GM12873 (cell line): Measurements from ENCODE around the gene NFAT5.

Experiments
- CTCF ChIP-seq: IDR thresholded peaks from 2 replicates; pipeline ENCODE4 v1.5.1; 2012; ENCODE audit warnings: low read depth, mild to moderate bottlenecking, moderate library complexity, low read length, control low read depth; ENCODE audit not compliant: insufficient read depth; ENCODE audit errors: missing control alignments

Gene NFAT5

GRCh38 chr16:69744363-69745231 is 178.8 kb downstream of the NFAT5 start:
- TF ChIP-seq CTCF = no peak

DNA sequence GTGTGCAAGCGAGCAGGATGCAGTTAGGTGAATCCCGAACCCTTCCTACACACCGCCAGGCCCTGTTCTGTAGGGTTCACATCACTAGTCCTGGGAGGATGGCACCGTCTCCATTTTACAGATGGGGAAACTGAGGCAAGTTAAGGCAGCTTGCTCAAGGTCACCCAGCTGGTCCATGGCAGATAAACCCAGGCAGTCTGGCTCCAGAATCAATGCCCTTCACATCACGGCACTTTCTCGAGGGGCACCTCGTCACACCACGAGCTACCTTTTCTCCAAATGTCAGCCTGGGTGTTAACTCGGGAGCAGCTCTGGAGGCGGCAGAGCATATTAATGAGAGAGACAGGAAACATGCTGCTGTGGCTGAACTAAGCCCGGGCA is 179.5 kb downstream of the NFAT5 start:
- TF ChIP-seq CTCF = no peak

GRCh38 chr16:69745959-69746358 is 180.2 kb downstream of the NFAT5 start:
- no peak for TF ChIP-seq CTCF

DNA sequence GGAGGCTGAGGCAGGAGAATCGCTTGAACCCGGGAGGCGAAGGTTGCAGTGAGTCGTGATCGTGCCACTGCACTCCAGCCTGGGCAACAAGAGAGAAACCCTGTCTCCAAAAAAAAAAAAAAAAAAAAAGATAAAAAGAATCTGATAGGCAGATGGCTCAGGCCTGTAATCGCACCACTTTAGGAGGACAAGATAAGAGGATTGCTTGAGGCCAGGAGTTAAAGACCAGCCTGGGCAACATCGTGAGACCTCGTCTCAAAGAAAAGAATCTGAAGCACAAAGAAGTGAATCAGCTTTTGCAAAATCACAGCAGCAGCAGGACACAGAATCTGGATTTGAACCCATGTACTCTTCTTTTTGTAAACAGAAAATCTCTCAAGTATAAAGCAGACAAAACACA is 181.3 kb downstream of the NFAT5 start:
- TF ChIP-seq CTCF = no peak

DNA sequence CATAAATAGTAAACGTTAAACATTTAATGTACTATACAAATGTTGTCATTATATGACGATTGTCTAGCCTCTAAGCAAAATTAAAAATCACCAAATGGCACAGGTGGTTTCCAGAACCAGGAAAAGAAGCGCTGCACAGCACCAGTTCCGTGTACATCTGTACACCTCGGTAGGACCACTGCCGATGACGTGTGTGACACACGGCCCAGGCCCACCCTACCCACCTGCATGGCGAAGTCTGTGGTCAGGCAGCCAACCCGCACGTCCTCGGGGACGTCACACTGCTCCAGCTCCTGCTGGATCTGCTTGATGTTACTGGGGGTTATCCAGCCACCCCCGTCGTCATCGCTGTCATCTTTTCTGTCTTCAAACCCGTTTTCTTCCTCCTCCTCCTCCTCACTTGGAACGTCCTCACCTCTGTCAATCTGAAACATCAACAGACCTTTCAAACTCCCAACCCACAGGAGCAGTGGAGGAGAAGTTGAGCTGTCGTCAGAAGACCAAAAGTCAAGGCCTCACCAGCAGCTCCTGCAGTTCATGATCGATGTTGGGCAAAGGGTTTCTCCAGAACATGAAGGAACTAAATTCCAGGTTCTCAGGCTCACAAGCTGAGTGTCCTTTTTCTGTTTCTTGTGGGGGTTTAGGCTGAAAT is 183.1 kb downstream of the NFAT5 start:
- TF ChIP-seq CTCF = no peak

DNA sequence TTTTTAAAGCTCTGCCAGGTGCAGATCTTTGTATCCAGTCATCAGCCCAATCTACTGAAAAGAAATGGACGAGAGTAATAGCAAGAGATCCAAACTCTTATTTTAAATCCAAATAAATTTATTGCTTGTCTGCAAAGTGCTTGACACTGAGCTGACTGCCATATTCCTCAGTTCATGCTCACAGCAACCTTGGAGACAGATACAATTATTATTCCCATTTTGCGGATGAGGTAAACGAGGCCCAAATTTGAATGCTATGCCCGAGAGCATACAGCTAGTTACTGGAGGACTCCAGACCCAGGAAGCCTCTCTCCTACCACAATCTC is 188.3 kb downstream of the NFAT5 start:
- TF ChIP-seq CTCF = no peak
